Measurements from ENCODE around the gene RALA.
"Not testable (repeated sequence)": the region's sequence is repeated elsewhere in the genome, so short reads cannot be mapped to it uniquely, and the experiment has no call there.

RALA gene

GRCh38 chr7:39688611-39689480, 65.5 kb downstream of the RALA start:
- Histone ChIP-seq H3K4me1 (ENCODE audit: insufficient read depth, low read length, severe bottlenecking) (no peaks in the 10 kb centered on the region), H3K9me2 (ENCODE audit: low read depth, low read length) (no peaks in the 10 kb centered on the region), H3K36me3 (ENCODE audit: insufficient read depth, low read length) (peaks cover 44% of the 10 kb centered on the region), H3K9ac (ENCODE audit: low read length) (no peak overlapping the region), H3K27me3 (ENCODE audit: insufficient read depth, low read length) (no peaks in the 10 kb centered on the region), H3K4me3 (ENCODE audit: low read depth, low read length, poor library complexity, severe bottlenecking) (no peak overlapping the region), H3K27ac (ENCODE audit: low read depth, low read length, poor library complexity, severe bottlenecking) (no peak overlapping the region), H3K79me2 (ENCODE audit: insufficient read depth, low read length) (no peaks in the 10 kb centered on the region), H3K4me2 (ENCODE audit: low read length) (no peak overlapping the region), H3F3A (ENCODE audit: insufficient read depth, low read length) (no peaks in the 10 kb centered on the region), H3K9me3 (ENCODE audit: low read length) (no peaks in the 10 kb centered on the region), H2AFZ (ENCODE audit: low read length) (no peak overlapping the region), H4K20me1 (ENCODE audit: insufficient read depth, low read length) (no peaks in the 10 kb centered on the region)
- TF ChIP-seq EZH2 (IDR thresholded peaks at IDR 0.05; ENCODE audit: borderline replicate concordance, low read length) (no peak), CTCF (IDR thresholded peaks at IDR 0.05; ENCODE audit: low read length) (no peak)

- H3K79me2 ChIP-seq (ENCODE audit: insufficient read depth, low read length), result no peaks in the 10 kb centered on the region
- no peak overlapping the region for H2AFZ ChIP-seq (ENCODE audit: low read length)
- no peak for TF ChIP-seq EZH2 (IDR thresholded peaks at IDR 0.05; ENCODE audit: borderline replicate concordance, low read length)
- no peak for TF ChIP-seq CTCF (IDR thresholded peaks at IDR 0.05; ENCODE audit: low read length)
- H3K9me3 ChIP-seq (ENCODE audit: low read length), result no peaks in the 10 kb centered on the region
- H3K27me3 ChIP-seq (ENCODE audit: insufficient read depth, low read length), result no peaks in the 10 kb centered on the region
- H3K9me2 ChIP-seq (ENCODE audit: low read depth, low read length), result no peaks in the 10 kb centered on the region
- no peak overlapping the region for H3K4me2 ChIP-seq (ENCODE audit: low read length)
- no peaks in the 10 kb centered on the region for H3K4me1 ChIP-seq (ENCODE audit: insufficient read depth, low read length, severe bottlenecking)
- H3K27ac ChIP-seq (ENCODE audit: low read depth, low read length, poor library complexity, severe bottlenecking), result no peak overlapping the region
- H3K4me3 ChIP-seq (ENCODE audit: low read depth, low read length, poor library complexity, severe bottlenecking), result no peak overlapping the region
- no peaks in the 10 kb centered on the region for H3F3A ChIP-seq (ENCODE audit: insufficient read depth, low read length)
- H3K36me3 ChIP-seq (ENCODE audit: insufficient read depth, low read length), result peaks cover 48% of the 10 kb centered on the region
- no peaks in the 10 kb centered on the region for H4K20me1 ChIP-seq (ENCODE audit: insufficient read depth, low read length)
- H3K9ac ChIP-seq (ENCODE audit: low read length), result no peak overlapping the region
These were observed 68.4 kb downstream of the RALA start for GRCh38 chr7:39691821-39692220.

GRCh38 chr7:39693086-39693485, 69.7 kb downstream of the RALA start:
- H4K20me1 ChIP-seq (ENCODE audit: insufficient read depth, low read length); H3F3A ChIP-seq (ENCODE audit: insufficient read depth, low read length); H3K27ac ChIP-seq (ENCODE audit: low read depth, low read length, poor library complexity, severe bottlenecking); H3K9me3 ChIP-seq (ENCODE audit: low read length); H3K4me3 ChIP-seq (ENCODE audit: low read depth, low read length, poor library complexity, severe bottlenecking); H2AFZ ChIP-seq (ENCODE audit: low read length); H3K4me2 ChIP-seq (ENCODE audit: low read length); H3K9ac ChIP-seq (ENCODE audit: low read length); H3K9me2 ChIP-seq (ENCODE audit: low read depth, low read length); H3K4me1 ChIP-seq (ENCODE audit: insufficient read depth, low read length, severe bottlenecking); H3K79me2 ChIP-seq (ENCODE audit: insufficient read depth, low read length); H3K27me3 ChIP-seq (ENCODE audit: insufficient read depth, low read length): not testable (repeated sequence)
- peaks cover 56% of the 10 kb centered on the region for H3K36me3 ChIP-seq (ENCODE audit: insufficient read depth, low read length)

- peaks cover 54% of the 10 kb centered on the region for H3K36me3 ChIP-seq (ENCODE audit: insufficient read depth, low read length)
- no peaks in the 10 kb centered on the region for H3K27me3 ChIP-seq (ENCODE audit: insufficient read depth, low read length)
- no peak overlapping the region for H2AFZ ChIP-seq (ENCODE audit: low read length)
- no peak overlapping the region for H3K27ac ChIP-seq (ENCODE audit: low read depth, low read length, poor library complexity, severe bottlenecking)
- H3K4me3 ChIP-seq (ENCODE audit: low read depth, low read length, poor library complexity, severe bottlenecking), result no peak overlapping the region
- H3K79me2 ChIP-seq (ENCODE audit: insufficient read depth, low read length), result no peaks in the 10 kb centered on the region
- TF ChIP-seq CTCF (IDR thresholded peaks at IDR 0.05; ENCODE audit: low read length) (no peak), EZH2 (IDR thresholded peaks at IDR 0.05; ENCODE audit: borderline replicate concordance, low read length) (no peak)
- no peaks in the 10 kb centered on the region for H3K9me2 ChIP-seq (ENCODE audit: low read depth, low read length)
- no peaks in the 10 kb centered on the region for H3K9me3 ChIP-seq (ENCODE audit: low read length)
- H4K20me1 ChIP-seq (ENCODE audit: insufficient read depth, low read length), result no peaks in the 10 kb centered on the region
- no peaks in the 10 kb centered on the region for H3F3A ChIP-seq (ENCODE audit: insufficient read depth, low read length)
- no peak overlapping the region for H3K9ac ChIP-seq (ENCODE audit: low read length)
- no peaks in the 10 kb centered on the region for H3K4me1 ChIP-seq (ENCODE audit: insufficient read depth, low read length, severe bottlenecking)
- no peak overlapping the region for H3K4me2 ChIP-seq (ENCODE audit: low read length)
These were observed 70.4 kb downstream of the RALA start for GRCh38 chr7:39693812-39694211.
